CD8-positive, alpha-beta memory T cell (primary cell): Measurements from ENCODE around the gene SCN5A. TPM values are rescaled to one million over a fixed set of nuclear protein-coding genes. Genes with fewer than 3 reads are reported as not detected.

Experiments used
- CTCF ChIA-PET: fragments of 350-600 bp; sonication (Branson Sonifier 250); formaldehyde crosslinking; loops from one replicate; lab custom pipeline; 2021; ENCODE audit warnings: antibody characterized with exemption; lab: Charles Lee
- POLR2A ChIA-PET: fragments of 350-600 bp; sonication (Branson Sonifier 250); formaldehyde crosslinking; loops from one replicate; lab custom pipeline; 2021; ENCODE audit warnings: antibody characterized with exemption; lab: Charles Lee
- DNase-seq, 5 donors: peaks; one replicate each; pipeline versions ENCODE4 v3.0.0 to v3.0.0-alpha.2; 2020 to 2022; ENCODE audit warnings: mixed read lengths in 1 of 5
- H3K27ac ChIP-seq: one replicate; pipeline ENCODE4 v1.7.0; 2013; ENCODE audit warnings: low read depth, mild to moderate bottlenecking, low read length, moderate library complexity
- H3K27me3 ChIP-seq: 2 replicates; pipeline ENCODE4 v1.7.0; 2013; ENCODE audit warnings: low read length, mild to moderate bottlenecking; ENCODE audit not compliant: insufficient read depth, poor library complexity, severe bottlenecking
- H3K36me3 ChIP-seq: 2 replicates; pipeline ENCODE4 v1.7.0; 2013; ENCODE audit warnings: mild to moderate bottlenecking, low read length, moderate library complexity; ENCODE audit not compliant: insufficient read depth
- H3K4me1 ChIP-seq: 2 replicates; pipeline ENCODE4 v1.7.0; 2013; ENCODE audit warnings: mild to moderate bottlenecking, low read length, moderate library complexity; ENCODE audit not compliant: insufficient read depth
- H3K4me3 ChIP-seq: 2 replicates; pipeline ENCODE4 v1.7.0; 2013; ENCODE audit warnings: mild to moderate bottlenecking, low read length
- H3K9me3 ChIP-seq: 2 replicates; pipeline ENCODE4 v1.7.0; 2013; ENCODE audit warnings: mild to moderate bottlenecking, low read length
- H3K27ac Mint-ChIP-seq, 8 donors: one replicate each; pipeline ENCODE4 v1.8.0; 2020 to 2021; ENCODE audit warnings: mixed read lengths in 8 of 8, mild to moderate bottlenecking in 6 of 8, inconsistent platforms in 3 of 8, moderate library complexity in 3 of 8
- H3K27me3 Mint-ChIP-seq, 2 donors: one replicate each; pipeline ENCODE4 v1.8.0; 2020 to 2021; ENCODE audit warnings: mixed read lengths in 2 of 2, mild to moderate bottlenecking in 1 of 2, moderate library complexity in 1 of 2
- H3K36me3 Mint-ChIP-seq, 3 donors: one replicate each; pipeline ENCODE4 v1.8.0; 2020 to 2021; ENCODE audit warnings: mixed read lengths in 3 of 3, inconsistent platforms in 1 of 3, mild to moderate bottlenecking in 1 of 3
- H3K4me1 Mint-ChIP-seq, 3 donors: one replicate each; pipeline ENCODE4 v1.8.0; 2020 to 2021; ENCODE audit warnings: mixed read lengths in 3 of 3, inconsistent platforms in 1 of 3, mild to moderate bottlenecking in 1 of 3
- H3K4me3 Mint-ChIP-seq, 7 donors: one replicate each; pipeline ENCODE4 v1.8.0; 2020 to 2021; ENCODE audit warnings: mixed read lengths in 7 of 7, mild to moderate bottlenecking in 6 of 7, moderate library complexity in 4 of 7, inconsistent platforms in 2 of 7
- H3K9me3 Mint-ChIP-seq, 5 donors: one replicate each; pipeline ENCODE4 v1.8.0; 2020 to 2022; ENCODE audit warnings: mixed read lengths in 5 of 5, mild to moderate bottlenecking in 3 of 5, moderate library complexity in 2 of 5, inconsistent platforms in 1 of 5
- polyA plus RNA-seq: library from polyadenylated mRNA; unstranded; fragments of 300-500 nt; fragmentation: Illumina TruSeq; gene quantifications from one replicate; pipeline ENCODE4 v1.2.3, GENCODE V29; 2021
- total RNA-seq, 2 experiments: library from RNA; stranded (reverse); gene quantifications; one replicate each; pipeline ENCODE4 v1.2.3, GENCODE V29; 2021

Gene SCN5A
- total and polyA plus RNA-seq, 3 experiments from 2014 or later = 0.33 to 0.47 TPM; not detected in 1

DNA sequence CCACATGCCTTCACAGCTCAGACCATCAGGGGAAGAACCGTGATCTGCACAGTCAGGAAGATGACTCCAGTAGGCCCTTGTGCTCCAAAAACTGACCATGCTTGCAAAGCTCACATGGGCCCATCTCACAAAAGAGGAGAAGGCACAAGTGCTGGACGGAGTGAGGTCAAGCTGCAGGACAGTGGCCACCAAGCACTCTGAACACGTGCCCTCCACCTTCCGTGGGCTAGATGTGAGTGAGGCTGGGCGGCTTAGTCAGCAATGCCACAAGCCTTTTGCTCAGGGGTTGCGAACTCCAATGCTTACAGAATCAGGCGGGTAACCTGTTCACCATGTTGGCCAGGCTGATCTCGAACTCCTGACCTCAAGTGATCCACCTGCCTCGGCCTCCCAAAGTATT lies 70.9 kb downstream of the SCN5A start:
- no peaks in the 10 kb centered on the region for H3K4me1 Mint-ChIP-seq
- DNase-seq = no peak
- ChIA-PET POLR2A (no interaction called here), CTCF (no interaction called here)
- peaks cover 6 to 16% of the 10 kb centered on the region in 2 donors for H3K27me3 Mint-ChIP-seq
- H3K9me3 Mint-ChIP-seq = peaks cover 0 to under 1% (median 0%) of the 10 kb centered on the region in 5 donors
- no peak overlapping the region for H3K4me3 ChIP-seq
- no peak overlapping the region for H3K27ac Mint-ChIP-seq
- H3K4me3 Mint-ChIP-seq = no peak overlapping the region
- no peaks in the 10 kb centered on the region for H3K4me1 ChIP-seq
- H3K36me3 Mint-ChIP-seq = no peaks in the 10 kb centered on the region
- H3K36me3 ChIP-seq = no peaks in the 10 kb centered on the region
- H3K27me3 ChIP-seq = no peaks in the 10 kb centered on the region
- no peak overlapping the region for H3K27ac ChIP-seq
- H3K9me3 ChIP-seq = no peaks in the 10 kb centered on the region

DNA sequence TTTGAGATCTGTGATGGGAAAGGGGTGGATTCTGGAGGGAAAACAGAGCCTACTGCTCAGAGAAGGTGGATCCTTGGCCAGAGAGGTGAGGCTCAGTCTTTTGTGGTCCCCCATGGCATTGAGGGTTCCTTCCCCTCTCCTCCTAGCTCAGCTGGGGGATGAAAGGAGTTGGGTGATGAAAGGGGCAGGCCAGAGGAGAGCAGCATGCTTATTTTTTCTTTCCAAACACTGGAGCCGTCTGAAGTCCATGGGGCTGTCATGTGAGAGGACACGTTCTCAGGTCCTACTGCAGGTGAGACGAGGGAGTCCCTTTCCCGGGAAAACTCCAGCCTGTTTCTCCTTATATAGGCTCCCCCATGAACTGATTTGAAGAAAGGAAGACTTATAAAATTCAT lies 71.4 kb downstream of the SCN5A start:
- H3K4me3 ChIP-seq = no peak overlapping the region
- H3K27me3 ChIP-seq = no peaks in the 10 kb centered on the region
- Mint-ChIP-seq H3K27me3 (peaks cover 6 to 16% of the 10 kb centered on the region in 2 donors), H3K27ac (no peak overlapping the region), H3K4me3 (no peak overlapping the region), H3K4me1 (no peaks in the 10 kb centered on the region), H3K36me3 (no peaks in the 10 kb centered on the region), H3K9me3 (peaks cover 0 to 5% (median 0%) of the 10 kb centered on the region in 5 donors)
- H3K27ac ChIP-seq = no peak overlapping the region
- POLR2A ChIA-PET = no interaction called here
- no peak for DNase-seq
- H3K36me3 ChIP-seq = no peaks in the 10 kb centered on the region
- CTCF ChIA-PET = no interaction called here
- H3K9me3 ChIP-seq = no peaks in the 10 kb centered on the region
- no peaks in the 10 kb centered on the region for H3K4me1 ChIP-seq

- CTCF ChIA-PET = no interaction called here
- no peak for DNase-seq
These were observed 72.0 kb downstream of the SCN5A start for GRCh38 chr3:38577371-38578080.

GRCh38 chr3:38576526-38577370 lies 72.7 kb downstream of the SCN5A start:
- H3K4me3 Mint-ChIP-seq = no peak overlapping the region
- Histone ChIP-seq H3K4me1 (no peaks in the 10 kb centered on the region), H3K36me3 (no peaks in the 10 kb centered on the region), H3K27me3 (no peaks in the 10 kb centered on the region), H3K27ac (no peak overlapping the region), H3K4me3 (no peak overlapping the region), H3K9me3 (no peaks in the 10 kb centered on the region)
- ChIA-PET POLR2A (no interaction called here), CTCF (no interaction called here)
- peaks cover 0 to 6% (median 0%) of the 10 kb centered on the region in 5 donors for H3K9me3 Mint-ChIP-seq
- H3K27ac Mint-ChIP-seq = no peak overlapping the region
- no peak for DNase-seq
- peaks cover 6 to 12% of the 10 kb centered on the region in 2 donors for H3K27me3 Mint-ChIP-seq
- H3K4me1 Mint-ChIP-seq = no peaks in the 10 kb centered on the region
- H3K36me3 Mint-ChIP-seq = no peaks in the 10 kb centered on the region

More at GRCh38 chr3:38577371-38578080, 72.0 kb downstream of the SCN5A start:
- H3K4me1 Mint-ChIP-seq = no peaks in the 10 kb centered on the region
- H3K4me3 Mint-ChIP-seq = no peak overlapping the region
- H3K27me3 Mint-ChIP-seq = peaks cover 6 to 16% of the 10 kb centered on the region in 2 donors
- no peak overlapping the region for H3K4me3 ChIP-seq
- no peak overlapping the region for H3K27ac ChIP-seq
- no peaks in the 10 kb centered on the region for H3K36me3 ChIP-seq
- H3K27ac Mint-ChIP-seq = no peak overlapping the region
- H3K9me3 Mint-ChIP-seq = peaks cover 0 to 6% (median 0%) of the 10 kb centered on the region in 5 donors
- H3K36me3 Mint-ChIP-seq = no peaks in the 10 kb centered on the region
- H3K4me1 ChIP-seq = no peaks in the 10 kb centered on the region
- H3K9me3 ChIP-seq = no peaks in the 10 kb centered on the region
- no peaks in the 10 kb centered on the region for H3K27me3 ChIP-seq
- POLR2A ChIA-PET = no interaction called here

DNA sequence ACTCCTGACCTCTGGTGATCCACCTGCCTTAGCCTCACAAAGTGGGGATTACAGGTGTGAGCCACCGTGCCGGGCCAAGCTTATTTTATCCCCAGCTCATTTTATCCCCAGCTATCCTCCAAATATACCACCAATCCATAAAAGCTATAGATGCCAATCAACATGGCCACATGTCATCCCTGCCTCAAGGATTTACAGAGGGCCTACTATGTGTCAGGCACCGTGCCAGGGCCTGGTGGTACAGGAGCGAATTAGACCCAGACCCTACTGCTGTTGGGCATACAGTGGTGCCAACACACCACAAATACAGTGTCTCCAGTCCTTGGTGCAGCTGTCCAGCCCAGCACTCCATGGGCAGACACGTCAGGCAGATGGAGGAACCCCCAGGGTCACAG lies 73.4 kb downstream of the SCN5A start:
- Mint-ChIP-seq H3K27ac (no peak overlapping the region), H3K36me3 (no peaks in the 10 kb centered on the region), H3K27me3 (peaks cover 6 to 12% of the 10 kb centered on the region in 2 donors), H3K4me1 (no peaks in the 10 kb centered on the region), H3K4me3 (no peak overlapping the region), H3K9me3 (peaks cover 0 to 6% (median 0%) of the 10 kb centered on the region in 5 donors)
- Histone ChIP-seq H3K27ac (no peak overlapping the region), H3K27me3 (no peaks in the 10 kb centered on the region), H3K9me3 (no peaks in the 10 kb centered on the region), H3K4me3 (no peak overlapping the region), H3K4me1 (no peaks in the 10 kb centered on the region), H3K36me3 (no peaks in the 10 kb centered on the region)
- ChIA-PET POLR2A (no interaction called here), CTCF (no interaction called here)
- no peak for DNase-seq

DNA sequence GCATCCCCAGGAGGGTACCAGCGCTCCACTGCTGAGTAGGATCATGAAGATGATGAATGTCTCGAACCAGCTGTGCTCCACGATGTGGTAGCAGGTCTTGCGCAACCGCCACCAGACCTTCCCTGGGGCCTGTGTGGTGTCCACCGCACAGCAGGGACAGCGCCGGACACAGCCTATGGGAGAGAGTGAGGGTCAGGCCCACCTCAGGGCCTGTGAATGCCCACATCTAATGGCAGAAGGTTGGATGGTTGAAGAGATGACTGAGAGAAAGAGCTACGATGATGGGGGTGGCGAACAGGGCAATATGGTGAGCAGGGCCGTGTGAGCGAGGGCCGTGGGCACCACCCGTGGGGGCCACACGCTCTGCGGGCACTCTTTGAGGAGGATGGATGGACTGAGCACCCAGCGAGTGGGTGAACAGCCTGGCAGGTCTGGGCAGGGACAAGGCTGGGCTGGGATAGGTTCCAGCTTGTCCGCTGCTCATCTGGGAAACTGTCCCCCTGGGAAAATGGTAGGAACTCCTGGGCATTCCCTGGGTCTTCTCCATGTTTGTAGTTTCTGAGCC lies 74.1 kb downstream of the SCN5A start:
- H3K9me3 Mint-ChIP-seq = peaks cover 0 to 6% (median 0%) of the 10 kb centered on the region in 5 donors
- H3K27me3 ChIP-seq = no peaks in the 10 kb centered on the region
- H3K9me3 ChIP-seq = no peaks in the 10 kb centered on the region
- H3K27me3 Mint-ChIP-seq = peaks cover 6 to 12% of the 10 kb centered on the region in 2 donors
- no peaks in the 10 kb centered on the region for H3K4me1 Mint-ChIP-seq
- H3K36me3 ChIP-seq = no peaks in the 10 kb centered on the region
- no peak overlapping the region for H3K27ac Mint-ChIP-seq
- H3K4me1 ChIP-seq = no peaks in the 10 kb centered on the region
- H3K4me3 ChIP-seq = no peak overlapping the region
- no peak overlapping the region for H3K27ac ChIP-seq
- CTCF ChIA-PET = interaction anchor here (0.6 kb wide), 1 partner anchor 133 kb away, joined by 3 read pairs; no protein-coding TSS in a partner anchor
- POLR2A ChIA-PET = no interaction called here
- no peaks in the 10 kb centered on the region for H3K36me3 Mint-ChIP-seq
- DNase-seq = no peak
- no peak overlapping the region for H3K4me3 Mint-ChIP-seq

DNA sequence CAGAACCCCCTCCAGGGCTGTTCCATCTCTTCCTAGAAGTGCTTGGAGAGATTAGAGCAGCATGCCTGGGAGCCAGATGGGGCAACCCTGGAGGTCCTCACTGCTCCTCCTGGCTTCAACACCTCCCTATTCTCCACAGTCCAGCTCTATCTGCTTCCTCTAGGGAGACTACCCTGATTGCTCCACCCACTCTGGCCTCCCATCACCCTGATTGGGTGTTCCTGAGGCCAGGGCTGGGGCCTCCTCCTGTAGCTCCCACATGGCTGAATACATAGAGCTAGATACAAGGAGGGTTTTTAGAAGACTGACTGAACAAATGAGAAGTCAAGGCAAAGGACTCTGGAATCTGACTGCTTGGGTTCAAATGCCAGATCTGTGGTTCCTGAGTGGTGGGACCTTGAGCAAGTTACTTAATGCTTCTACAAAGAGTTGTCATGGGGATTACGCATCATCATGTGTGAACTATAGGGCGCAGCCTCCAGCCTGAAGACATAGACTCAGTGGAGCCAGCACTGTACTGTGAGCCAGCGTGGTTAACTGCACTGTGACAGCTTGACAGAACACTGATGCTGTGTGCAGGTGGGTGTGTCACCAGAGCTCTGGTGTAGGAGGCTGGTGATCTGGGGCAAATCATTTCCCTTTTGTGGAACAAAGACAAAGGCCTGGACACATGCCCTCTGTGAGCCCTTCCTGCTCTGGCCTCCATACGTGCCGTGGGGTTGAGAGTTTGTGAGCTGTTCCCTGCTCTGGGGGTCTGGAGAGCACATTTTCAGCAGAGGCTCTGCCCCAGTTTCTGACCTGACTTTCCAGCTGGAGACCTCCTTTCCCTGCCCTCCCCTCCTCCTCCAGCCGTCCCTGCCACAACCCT lies 74.8 kb downstream of the SCN5A start:
- Histone ChIP-seq H3K36me3 (no peaks in the 10 kb centered on the region), H3K9me3 (no peaks in the 10 kb centered on the region), H3K27ac (no peak overlapping the region), H3K4me3 (no peak overlapping the region), H3K27me3 (no peaks in the 10 kb centered on the region), H3K4me1 (no peaks in the 10 kb centered on the region)
- no peak overlapping the region for H3K4me3 Mint-ChIP-seq
- no peaks in the 10 kb centered on the region for H3K36me3 Mint-ChIP-seq
- H3K27ac Mint-ChIP-seq = no peak overlapping the region
- H3K4me1 Mint-ChIP-seq = no peaks in the 10 kb centered on the region
- CTCF ChIA-PET = interaction anchor here (0.6 kb wide), 1 partner anchor 132 kb away, joined by 3 read pairs; no protein-coding TSS in a partner anchor
- no peak for DNase-seq
- H3K27me3 Mint-ChIP-seq = peaks cover 6 to 12% of the 10 kb centered on the region in 2 donors
- H3K9me3 Mint-ChIP-seq = peaks cover 0 to 6% (median 0%) of the 10 kb centered on the region in 5 donors
- POLR2A ChIA-PET = no interaction called here
